Measurements from ENCODE around the gene CC2D2A.

GRCh38 chr4:15476396-15476795 is 6.7 kb downstream of the CC2D2A start:
- TF ChIP-seq, protein P1, sequence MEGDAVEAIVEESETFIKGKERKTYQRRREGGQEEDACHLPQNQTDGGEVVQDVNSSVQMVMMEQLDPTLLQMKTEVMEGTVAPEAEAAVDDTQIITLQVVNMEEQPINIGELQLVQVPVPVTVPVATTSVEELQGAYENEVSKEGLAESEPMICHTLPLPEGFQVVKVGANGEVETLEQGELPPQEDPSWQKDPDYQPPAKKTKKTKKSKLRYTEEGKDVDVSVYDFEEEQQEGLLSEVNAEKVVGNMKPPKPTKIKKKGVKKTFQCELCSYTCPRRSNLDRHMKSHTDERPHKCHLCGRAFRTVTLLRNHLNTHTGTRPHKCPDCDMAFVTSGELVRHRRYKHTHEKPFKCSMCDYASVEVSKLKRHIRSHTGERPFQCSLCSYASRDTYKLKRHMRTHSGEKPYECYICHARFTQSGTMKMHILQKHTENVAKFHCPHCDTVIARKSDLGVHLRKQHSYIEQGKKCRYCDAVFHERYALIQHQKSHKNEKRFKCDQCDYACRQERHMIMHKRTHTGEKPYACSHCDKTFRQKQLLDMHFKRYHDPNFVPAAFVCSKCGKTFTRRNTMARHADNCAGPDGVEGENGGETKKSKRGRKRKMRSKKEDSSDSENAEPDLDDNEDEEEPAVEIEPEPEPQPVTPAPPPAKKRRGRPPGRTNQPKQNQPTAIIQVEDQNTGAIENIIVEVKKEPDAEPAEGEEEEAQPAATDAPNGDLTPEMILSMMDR (IDR thresholded peaks at IDR 0.05) = no peak
- no peak for TF ChIP-seq SIN3A (IDR thresholded peaks at IDR 0.05; ENCODE audit: borderline replicate concordance, insufficient read depth, low read depth, low read length)
- no peak for TF ChIP-seq POLR2AphosphoS5 (IDR thresholded peaks at IDR 0.05; ENCODE audit: low read depth, low read length)
- TF ChIP-seq REST (IDR thresholded peaks at IDR 0.05; ENCODE audit: insufficient read depth in 1 of 2, low read depth in 2 of 2, low read length in 1 of 2) = no peak

All from Panc1 (cell line).